Measurements from ENCODE around the gene ATXN3.

DNA sequence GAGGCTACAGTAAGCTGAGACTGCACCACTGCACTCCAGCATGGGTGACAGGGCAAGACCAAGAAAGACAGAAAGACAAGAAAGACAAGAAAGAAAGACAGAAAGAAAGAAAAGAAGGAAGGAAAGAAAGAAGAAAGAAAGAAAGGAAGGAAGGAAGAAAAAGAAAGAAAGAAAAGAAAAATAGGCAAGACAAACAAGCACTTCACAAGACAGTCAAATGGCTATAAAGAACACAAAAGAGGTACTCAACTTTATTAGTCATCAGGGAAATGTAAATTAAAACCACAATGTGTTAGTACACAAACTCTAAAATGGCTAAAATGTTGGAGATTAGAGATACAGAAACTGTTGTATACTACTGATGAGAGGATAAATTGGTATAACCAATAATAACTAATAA is 6.6 kb downstream of the ATXN3 start:
- TF ChIP-seq POLR2A (IDR thresholded peaks at IDR 0.05; ENCODE audit: low read depth, low read length) (no peak), POLR2AphosphoS5 (IDR thresholded peaks at IDR 0.05; ENCODE audit: low read depth, low read length) (no peak), TAF1 (IDR thresholded peaks at IDR 0.05; ENCODE audit: low read depth, low read length) (no peak), PAX5 (IDR thresholded peaks at IDR 0.05; ENCODE audit: insufficient read depth, low read length, severe bottlenecking) (no peak)
